GM18520 (cell line): Measurements from ENCODE around the gene MBD2.
"Not testable (repeated sequence)": the region's sequence is repeated elsewhere in the genome, so short reads cannot be mapped to it uniquely, and the experiment has no call there.

ENCODE experiments used
- ATAC-seq: cut with Tn5 transposase; IDR thresholded peaks from one replicate; pipeline ENCODE4 v1.9.1; 2021; ENCODE audit not compliant: unreplicated experiment

The MBD2 gene, protein sequence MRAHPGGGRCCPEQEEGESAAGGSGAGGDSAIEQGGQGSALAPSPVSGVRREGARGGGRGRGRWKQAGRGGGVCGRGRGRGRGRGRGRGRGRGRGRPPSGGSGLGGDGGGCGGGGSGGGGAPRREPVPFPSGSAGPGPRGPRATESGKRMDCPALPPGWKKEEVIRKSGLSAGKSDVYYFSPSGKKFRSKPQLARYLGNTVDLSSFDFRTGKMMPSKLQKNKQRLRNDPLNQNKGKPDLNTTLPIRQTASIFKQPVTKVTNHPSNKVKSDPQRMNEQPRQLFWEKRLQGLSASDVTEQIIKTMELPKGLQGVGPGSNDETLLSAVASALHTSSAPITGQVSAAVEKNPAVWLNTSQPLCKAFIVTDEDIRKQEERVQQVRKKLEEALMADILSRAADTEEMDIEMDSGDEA

DNA sequence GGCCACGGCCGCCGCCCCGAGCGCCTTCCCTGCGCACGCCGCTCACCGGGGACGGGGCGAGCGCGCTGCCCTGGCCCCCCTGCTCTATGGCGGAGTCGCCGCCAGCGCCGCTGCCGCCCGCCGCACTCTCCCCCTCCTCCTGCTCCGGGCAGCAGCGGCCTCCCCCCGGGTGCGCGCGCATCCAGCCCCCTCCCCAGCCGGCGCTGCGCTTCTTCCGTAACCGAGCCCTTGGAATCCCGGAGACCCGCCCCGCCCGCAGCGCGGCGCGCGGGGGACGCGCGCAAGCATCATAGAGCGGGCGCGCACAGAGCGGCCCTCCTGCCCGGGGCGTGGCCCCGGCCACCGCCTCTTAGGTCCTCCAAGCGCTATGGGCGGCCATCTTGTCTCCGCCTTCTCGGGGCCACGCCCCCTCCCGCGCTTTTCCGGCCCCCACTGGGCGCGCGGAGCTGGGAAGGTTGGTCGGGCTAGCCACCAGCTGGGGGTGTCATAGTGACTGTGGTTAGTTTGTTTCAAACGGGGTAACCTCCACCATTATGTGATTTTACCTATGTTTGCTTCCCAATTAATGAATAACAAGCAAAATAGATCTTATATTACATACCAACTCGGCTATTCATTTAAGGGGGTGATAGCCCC is at the start of gene MBD2:
Gene MBD2 (minus strand): TSS at position 291 of the 636 bp plus-strand sequence. CDS start 110 bp downstream, at position 181.
- peak; percentile 79 for ATAC-seq

DNA sequence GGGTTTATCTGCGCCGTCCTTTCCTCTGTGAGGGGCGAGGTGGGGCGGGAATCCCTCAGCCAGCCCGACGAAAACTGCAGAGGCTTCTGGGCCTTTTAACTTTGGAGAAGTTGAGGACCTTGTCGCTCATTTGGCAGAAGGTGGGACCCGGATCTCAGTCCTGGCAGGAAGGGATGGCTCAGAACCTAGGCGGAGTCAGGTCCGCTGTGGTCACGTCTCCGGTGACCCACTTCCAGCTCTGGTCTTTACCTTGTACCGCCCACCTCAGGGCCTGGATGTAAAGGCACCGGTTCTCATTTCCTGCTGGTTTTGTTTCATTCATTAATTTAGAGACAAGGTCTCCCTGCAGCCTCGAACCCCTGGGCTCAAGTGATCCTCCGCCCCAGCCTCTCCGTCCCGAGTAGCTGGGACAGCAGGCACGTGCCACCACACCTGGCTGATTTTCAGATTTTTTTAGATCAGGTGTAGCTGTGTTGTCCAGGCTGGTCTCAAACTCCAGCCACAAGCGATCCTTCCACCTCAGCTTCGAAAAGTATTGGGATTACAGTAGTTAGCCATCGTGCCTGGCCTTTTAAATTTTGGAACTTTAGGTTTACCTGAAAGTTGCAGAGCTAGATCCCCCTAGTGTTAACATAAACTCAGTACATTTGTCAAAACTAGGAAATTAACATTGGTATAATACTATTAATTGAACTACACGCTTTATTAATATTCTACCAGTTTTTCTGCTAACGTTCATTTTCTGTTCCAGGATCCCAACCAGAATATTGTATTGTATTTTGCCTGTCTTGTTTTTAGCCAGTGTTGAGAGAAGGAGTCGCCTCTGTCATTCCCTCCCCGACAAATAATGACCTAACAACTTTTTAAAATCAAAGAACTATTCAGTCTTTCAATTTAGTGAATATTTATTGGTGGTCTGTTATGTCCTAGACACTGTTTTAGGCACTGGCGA is 45.7 kb upstream of the MBD2 start:
- ATAC-seq = peak; percentile 23

DNA sequence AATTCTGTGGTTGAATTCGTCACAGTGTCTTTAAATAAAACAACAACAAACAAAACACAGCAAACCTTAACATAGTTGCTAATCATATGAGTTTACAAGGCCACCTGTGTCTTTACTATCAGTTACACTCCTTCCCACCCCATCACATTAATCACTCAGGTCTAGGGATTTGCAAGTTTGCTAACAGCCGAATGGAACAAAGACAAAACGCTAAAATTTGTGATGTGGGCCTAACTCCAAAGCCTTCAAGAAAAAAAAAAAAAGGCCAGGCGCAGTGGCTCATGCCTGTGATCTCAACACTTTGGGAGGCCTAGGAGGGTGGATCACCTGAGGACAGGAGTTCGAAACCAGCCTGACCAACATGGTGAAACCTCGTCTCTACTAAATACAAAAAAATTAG is 44.3 kb upstream of the MBD2 start:
- no peak for ATAC-seq

DNA sequence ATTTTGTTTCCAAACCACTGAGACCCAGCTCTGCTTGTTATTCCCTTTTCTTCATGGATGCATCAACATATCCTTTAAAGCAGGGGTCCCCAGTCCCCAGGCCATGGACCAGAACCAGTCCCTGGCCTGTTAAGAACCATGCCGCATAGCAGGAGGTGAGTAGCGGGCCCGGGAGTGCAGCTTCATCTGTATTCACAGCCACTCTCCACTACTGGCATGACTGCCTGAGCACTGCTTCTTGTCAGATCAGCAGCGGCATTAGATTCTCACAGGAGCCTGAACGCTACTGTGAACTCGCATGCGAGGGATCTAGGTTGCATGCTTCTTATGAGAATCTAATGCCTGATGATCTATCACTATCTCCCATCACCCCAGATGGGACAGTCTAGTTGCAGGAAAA is 43.2 kb upstream of the MBD2 start:
- ATAC-seq = no peak

DNA sequence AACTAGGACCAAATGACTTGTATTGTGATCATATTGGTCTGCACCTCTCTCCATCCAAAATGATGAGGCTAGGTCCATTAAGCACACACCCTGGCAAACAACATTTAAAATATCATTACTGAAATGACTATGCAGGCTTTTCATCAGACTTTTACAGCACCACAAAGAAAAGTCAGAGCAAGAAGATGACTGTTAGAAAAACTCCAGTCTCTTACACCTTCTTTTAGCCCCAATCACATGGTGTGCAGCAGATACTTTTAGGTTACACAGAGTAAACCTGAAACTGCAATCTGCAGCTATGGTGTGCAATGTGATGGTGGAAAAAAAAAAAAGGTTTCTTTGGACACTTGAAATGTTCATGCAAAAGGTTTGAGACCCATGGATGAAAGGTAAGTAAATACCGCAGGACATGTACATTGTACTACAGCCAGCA is 39.5 kb upstream of the MBD2 start:
- peak; percentile 80 for ATAC-seq

DNA sequence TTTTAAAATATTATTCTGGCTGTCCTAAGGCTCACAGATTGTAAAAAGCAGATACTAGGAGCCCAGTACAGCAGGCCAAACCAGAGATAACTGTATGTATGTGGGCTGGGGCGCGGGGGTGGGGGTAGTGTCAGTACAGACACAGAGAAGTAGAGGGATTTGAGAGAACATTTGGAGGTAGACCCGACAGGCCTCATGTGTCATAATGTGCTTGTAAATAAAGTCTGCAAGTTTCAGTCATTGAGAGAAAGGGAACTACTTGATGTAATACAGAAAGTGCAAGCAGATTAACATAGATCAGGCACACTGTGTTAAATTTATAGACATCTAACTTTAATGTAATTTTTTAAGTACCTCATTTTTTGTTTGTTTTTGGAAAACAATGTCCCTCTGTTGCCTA is 37.4 kb upstream of the MBD2 start:
- ATAC-seq = peak; percentile 68

DNA sequence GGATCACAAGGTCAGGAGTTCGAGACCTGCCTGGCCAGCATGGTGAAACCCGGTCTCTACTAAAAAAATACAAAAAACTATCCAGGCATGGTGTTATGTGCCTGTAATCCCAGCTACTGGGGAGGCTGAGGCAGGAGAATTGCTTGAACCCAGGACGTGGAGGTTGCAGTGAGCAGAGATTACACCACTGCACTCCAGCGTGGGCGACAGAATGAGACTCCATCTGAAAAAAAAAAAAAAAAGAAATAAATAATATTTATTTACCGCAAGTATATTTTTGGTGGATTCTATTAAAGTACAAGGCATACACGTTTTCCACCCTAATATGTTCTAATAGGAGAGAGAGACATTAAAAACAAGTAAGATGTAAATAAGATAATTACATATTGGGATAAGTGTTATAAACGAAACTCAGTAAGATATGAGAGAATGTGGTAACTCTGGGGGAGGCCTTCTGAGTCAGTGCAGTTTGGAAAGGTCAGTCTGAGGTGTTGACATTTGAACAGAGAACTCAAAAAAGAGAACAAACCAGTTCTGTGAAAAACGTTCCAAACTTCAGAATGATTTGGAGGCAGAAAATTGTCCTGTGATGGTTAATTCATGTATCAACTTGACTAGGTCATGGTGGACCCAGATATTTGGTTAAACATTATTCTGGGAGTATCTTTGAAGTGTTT is 36.1 kb upstream of the MBD2 start:
- ATAC-seq = peak; percentile 21

DNA sequence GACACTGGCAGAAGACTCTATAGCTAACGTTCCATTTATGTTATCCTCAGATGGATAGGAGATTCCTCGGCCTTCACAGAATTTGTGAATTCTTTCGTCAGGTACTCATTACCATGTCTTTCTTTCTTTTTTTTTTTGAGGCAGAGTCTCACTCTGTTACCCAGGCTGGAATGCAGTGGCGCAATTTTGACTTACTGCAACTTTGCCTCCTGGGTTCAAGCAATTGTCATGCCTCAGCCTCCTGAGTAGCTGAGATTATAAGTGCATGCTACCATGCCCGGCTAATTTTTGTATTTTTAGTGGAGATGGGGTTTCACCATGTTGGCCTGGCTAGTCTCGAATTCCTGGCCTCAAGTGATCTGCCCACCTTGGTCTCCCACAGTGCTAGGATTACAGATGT is 33.3 kb upstream of the MBD2 start:
- ATAC-seq = not testable (repeated sequence)

DNA sequence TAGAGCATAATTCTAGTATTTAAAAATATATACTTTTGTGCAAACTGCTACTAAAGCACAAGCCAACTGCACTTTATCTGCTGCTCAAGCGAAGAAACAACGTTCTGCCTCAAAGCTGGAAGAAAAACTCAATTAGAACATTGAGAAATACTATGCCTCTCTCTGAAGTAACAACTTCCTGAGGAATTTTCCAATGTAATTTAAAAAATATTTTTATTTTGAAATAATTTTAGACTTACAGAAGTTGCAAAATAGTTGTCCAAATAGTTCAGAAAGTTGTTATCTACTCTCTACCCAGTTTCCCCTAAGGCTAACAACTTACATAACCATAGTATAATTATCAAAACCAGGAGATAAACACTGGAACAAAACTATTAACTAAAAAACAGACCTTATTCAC is 32.5 kb upstream of the MBD2 start:
- no peak for ATAC-seq

DNA sequence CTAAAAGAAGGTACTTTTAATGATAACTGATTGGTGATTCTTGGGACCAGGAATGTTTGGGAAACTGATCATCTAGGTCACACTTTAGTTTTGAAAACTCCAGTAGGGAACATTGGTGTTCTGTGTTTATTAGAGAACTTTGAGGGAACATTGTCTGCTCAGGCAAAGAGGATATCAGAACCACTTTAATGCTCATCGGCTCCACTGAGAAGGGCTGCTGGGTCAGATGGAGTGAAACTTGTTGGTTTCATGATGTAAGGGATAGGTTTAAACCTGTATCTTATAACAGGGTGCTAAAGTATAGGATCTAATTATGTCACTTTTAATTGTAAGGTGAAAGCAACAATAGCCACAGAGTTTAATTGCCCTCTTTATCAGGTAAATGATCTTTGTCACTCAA is 30.7 kb upstream of the MBD2 start:
- no peak for ATAC-seq

DNA sequence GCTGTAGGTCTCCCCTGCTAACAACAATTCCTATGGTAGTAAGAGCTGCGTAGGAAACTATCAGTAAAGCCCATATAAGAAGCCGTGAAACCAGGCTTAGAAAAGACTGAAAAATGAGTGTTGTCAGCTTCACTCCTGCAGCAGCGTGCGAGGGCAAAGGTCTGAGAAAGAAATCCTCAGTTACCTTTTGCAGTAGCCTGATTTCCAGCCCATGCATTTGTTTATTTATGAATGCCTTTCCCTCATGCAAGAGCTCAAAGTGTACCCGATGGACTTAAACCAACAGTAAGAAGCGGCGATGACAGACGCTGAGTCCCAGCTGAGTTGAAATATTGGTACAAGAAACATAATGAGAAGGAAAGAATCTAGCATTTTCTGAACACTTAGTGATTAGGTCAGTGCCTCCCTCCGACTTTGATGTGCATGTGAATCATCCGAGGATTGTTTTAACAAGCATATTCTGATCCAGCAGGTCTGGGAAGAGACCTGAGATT is 29.8 kb upstream of the MBD2 start:
- no peak for ATAC-seq

DNA sequence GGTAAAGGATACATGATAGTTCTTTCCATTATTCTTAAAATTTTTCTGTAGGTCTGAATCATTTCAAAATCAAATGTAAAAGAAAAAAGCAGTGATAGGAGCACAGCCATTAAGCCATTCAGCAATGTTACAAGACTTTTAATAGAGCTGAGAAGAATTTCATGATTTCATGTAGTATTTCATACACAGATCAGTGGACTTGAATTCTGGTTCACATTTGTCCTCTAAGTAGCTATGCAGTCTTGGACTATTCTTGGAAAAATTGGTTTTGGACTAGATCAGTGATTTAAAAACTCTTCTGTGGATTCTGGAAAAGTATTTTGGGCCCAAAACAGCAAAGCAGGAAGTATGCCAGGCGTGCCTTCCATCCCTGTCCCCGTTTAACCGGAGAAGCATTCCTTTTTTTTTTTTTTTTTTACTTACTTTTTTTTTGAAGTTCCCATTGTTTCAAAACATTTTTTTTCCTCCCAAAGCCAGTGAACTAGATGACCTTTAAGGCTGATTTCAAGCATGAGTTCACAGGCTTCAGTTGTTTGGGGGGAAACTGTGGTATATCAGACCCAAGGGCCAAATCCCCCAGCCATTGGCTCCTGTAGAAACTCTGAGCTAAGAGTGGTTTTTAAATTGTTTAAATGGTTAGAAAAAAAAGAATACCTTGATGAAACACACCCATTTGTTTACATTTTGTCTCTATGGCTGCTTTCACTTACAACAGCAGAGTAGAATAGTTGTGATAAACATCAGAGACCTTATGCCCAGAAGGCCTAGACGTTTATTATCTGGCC is 27.3 kb upstream of the MBD2 start:
- ATAC-seq = no peak

DNA sequence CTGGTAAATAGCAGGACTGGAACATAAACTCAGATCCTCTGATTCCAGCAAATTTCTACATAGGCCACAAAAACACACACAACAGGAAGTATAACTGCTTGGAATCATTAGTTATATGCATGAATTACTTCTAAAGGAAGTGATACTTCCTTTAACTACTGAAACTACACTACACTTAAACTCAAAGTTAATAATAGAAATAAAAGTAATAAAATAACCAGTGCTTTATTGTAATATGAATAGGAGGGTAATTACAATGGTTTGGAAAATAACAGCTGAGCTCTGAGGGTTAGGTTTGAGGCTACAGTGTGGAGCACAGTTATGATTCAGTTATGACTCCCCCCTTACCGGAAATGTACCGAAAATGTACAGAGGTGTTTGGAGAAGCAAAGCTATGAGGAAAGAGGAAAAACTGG is 26.4 kb upstream of the MBD2 start:
- peak; percentile 80 for ATAC-seq

DNA sequence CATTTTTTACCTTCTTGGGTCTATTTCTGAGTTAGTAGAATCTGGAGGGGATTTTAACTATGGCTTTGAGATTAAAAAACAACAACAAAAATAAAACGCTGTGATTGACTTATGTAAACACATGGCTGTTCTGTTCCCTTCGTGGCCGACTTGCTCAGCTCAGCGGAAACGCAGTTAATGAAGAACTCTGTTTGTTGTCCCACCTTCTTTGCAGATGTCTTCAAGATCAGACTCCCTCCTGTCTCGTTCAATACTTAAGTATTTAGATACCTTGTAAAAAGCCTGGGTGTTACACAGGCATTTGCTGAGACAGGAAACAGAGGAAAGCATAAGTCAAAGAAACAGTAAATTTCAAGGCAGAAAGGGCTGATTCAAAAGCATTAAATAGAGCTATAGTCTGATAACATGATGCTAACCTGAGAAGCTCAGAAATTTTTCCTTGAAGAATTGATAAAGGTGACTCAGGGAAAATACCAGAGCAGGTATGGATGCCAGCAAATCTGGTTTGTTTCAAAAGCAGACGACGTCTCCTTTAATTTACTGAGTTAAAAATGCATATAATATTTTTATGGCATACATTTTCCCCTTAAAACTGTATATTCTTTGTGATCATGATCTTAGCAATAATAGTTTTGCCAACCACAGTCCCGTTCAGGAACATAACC is 23.2 kb upstream of the MBD2 start:
- ATAC-seq = no peak

DNA sequence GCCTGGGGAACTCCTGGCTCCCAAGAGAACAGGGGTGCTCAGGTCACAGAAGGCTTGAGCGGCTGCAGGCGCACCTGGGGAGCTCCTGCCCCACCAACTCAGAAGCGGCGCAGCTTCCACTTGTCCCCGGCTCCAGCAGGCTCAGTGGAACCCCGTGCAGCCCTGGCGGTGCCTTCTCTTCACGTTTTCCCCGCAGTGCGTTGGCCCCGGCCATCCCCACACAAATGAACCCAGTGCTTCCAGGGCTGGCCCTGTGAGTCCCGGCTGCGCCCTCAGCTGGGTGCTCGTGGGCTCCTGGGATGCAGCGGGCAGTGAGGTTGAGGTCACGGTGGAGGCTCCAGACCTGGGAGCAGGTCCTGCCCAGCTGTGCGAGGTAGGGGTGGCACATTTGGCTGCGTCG is 17.9 kb upstream of the MBD2 start:
- no peak for ATAC-seq

DNA sequence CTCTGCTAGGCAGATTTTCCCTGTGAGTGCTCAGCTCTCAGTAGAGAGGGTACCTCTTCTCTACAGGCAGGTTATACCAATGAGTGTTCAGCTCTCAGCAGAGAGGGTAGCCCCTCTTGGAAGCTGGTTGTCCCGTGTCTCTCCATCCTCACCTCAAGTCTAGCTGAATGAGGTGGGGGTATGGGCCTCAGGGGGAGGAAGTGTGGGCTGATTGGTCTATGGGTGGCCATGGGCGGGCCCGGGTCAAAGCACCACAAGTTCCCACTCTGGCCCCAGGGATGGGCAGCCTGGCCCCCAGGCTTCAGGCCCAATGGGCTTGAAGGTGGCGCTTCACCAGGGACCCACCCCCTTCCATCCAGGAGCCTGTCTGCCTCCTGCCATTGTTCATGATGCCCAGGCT is 17.0 kb upstream of the MBD2 start:
- ATAC-seq = no peak

DNA sequence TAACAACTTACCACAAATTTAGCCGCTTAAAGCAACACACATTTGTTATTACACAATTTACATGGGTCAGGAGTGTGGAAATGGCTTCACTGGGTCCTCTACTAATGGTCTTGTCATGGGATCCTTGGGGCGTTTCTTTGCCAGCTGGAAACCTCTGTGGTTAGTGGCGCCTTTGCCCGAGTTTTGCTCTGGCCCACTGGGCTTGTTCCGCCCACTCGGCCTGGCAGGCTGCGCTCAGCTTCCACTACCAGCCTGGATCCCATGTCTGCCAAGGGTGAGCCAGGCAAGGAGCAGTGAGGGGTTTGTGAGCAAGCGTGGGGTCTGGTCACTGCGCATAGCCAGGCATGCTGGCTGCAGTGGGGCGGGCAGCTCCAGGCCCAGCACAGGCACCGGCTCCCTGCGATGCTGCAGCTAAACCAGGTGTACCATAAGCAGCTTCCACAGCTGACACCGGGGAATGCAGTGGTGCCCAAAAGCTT is 16.2 kb upstream of the MBD2 start:
- ATAC-seq = no peak

DNA sequence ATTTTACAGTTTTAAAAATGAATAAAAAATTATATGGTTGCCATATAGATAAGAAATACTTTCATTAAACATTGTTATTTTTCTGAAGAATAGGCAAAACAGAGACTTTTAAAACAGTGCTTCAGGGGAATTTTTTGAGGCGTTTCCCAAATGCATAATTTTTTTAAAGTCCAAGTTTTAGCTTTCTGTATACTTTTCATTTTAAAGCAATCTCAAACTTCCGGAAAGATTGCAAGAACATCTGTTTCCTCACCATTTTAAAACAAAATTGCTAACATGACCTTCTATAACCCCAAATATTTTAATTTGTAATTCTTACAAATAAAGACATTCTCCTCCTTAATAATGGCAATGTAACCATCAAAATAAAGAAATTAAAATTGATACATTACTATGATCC is 15.1 kb upstream of the MBD2 start:
- ATAC-seq = no peak

DNA sequence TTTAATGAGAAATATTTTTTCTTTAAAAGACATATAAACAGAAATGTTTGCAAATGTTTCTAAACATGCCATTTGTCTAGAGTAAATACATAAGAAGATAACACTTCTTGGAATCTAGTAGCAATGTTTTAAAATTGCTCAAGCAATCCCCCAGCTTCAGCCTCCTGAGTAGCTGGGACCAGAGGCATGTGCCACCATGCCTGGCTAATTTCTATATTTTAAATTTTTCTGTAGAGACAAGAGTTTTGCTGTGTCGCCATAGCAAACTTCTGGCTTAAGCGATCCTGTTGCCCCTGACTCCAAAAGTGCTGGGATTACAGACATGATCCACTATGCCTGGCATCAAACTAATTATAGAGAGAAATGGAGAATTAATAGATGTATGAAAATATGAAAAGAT is 14.6 kb upstream of the MBD2 start:
- no peak for ATAC-seq
